DOHH2 (cell line): ENCODE results near the gene CNTNAP2.

Experiments used
- H3F3A ChIP-seq: fragments of 200-600 bp; sonication (generic), shearing (Covaris generic); 2 replicates; pipeline ENCODE4 v1.6.0; 2016; ENCODE audit warnings: antibody characterized with exemption, mild to moderate bottlenecking; ENCODE audit not compliant: control insufficient read depth, insufficient read depth
- H3K27ac ChIP-seq: fragments of 200-600 bp; sonication (generic); 2 replicates; pipeline ENCODE4 v1.5.1; 2014; ENCODE audit warnings: low read depth, mild to moderate bottlenecking, low read length, moderate library complexity
- H3K27me3 ChIP-seq: fragments of 200-600 bp; sonication (generic); 2 replicates; pipeline ENCODE4 v1.6.1; 2014; ENCODE audit warnings: mild to moderate bottlenecking, low read length, mixed read lengths; ENCODE audit not compliant: control insufficient read depth
- H3K36me3 ChIP-seq: fragments of 200-600 bp; sonication (generic); 2 replicates; pipeline ENCODE4 v1.6.1; 2014; ENCODE audit warnings: mild to moderate bottlenecking, low read length, moderate library complexity, mixed read lengths; ENCODE audit not compliant: control insufficient read depth
- H3K4me1 ChIP-seq: fragments of 200-600 bp; sonication (generic); 2 replicates; pipeline ENCODE4 v1.6.1; 2014; ENCODE audit warnings: mild to moderate bottlenecking, low read length, mixed read lengths; ENCODE audit not compliant: control insufficient read depth
- H3K4me2 ChIP-seq: fragments of 200-600 bp; sonication (generic); 2 replicates; pipeline ENCODE4 v1.6.0; 2014; ENCODE audit warnings: mild to moderate bottlenecking, low read length, moderate library complexity
- H3K4me3 ChIP-seq: fragments of 200-600 bp; sonication (generic); 2 replicates; pipeline ENCODE4 v1.5.1; 2014; ENCODE audit warnings: mild to moderate bottlenecking, low read length, mixed read lengths
- H3K79me2 ChIP-seq: fragments of 200-600 bp; sonication (generic); 2 replicates; pipeline ENCODE4 v1.6.1; 2014; ENCODE audit warnings: mild to moderate bottlenecking, low read length, mixed read lengths; ENCODE audit not compliant: control insufficient read depth
- H3K9me2 ChIP-seq: fragments of 200-600 bp; sonication (generic); replicated peaks from 2 replicates; pipeline ENCODE4 v1.6.1; 2014; ENCODE audit warnings: mild to moderate bottlenecking, low read length, mixed read lengths; ENCODE audit not compliant: control insufficient read depth
- H3K9me3 ChIP-seq: fragments of 200-600 bp; sonication (generic); 2 replicates; pipeline ENCODE4 v1.6.1; 2014; ENCODE audit warnings: antibody characterized with exemption, low read length, mixed read lengths; ENCODE audit not compliant: control insufficient read depth, insufficient read depth
- H4K20me1 ChIP-seq: fragments of 200-600 bp; sonication (generic); 2 replicates; pipeline ENCODE4 v1.6.0; 2014; ENCODE audit warnings: low read depth, mild to moderate bottlenecking, antibody characterized with exemption, low read length, moderate library complexity; ENCODE audit not compliant: control insufficient read depth, insufficient read depth
- CTCF ChIP-seq: fragments of 200-600 bp; sonication (generic); IDR thresholded peaks from one replicate; pipeline ENCODE4 v1.5.1; 2014; ENCODE audit warnings: antibody characterized with exemption, mild to moderate bottlenecking, low read depth, low read length; ENCODE audit not compliant: poor library complexity, severe bottlenecking
- EZH2phosphoT487 ChIP-seq: fragments of 200-600 bp; sonication (generic); IDR thresholded peaks from 2 replicates; pipeline ENCODE4 v1.6.1; 2017; ENCODE audit warnings: borderline replicate concordance, mild to moderate bottlenecking, antibody characterized with exemption, low read length, moderate library complexity, mixed read lengths

The CNTNAP2 gene

GRCh38 chr7:147833970-147834369 lies 1717.4 kb downstream of the CNTNAP2 start:
- Histone ChIP-seq H3K4me2 (no peak overlapping the region), H4K20me1 (no peaks in the 10 kb centered on the region), H3K4me3 (no peak overlapping the region), H3K4me1 (no peaks in the 10 kb centered on the region), H3K27me3 (no peaks in the 10 kb centered on the region), H3K27ac (no peak overlapping the region), H3F3A (no peaks in the 10 kb centered on the region), H3K79me2 (no peaks in the 10 kb centered on the region), H3K9me3 (no peaks in the 10 kb centered on the region), H3K9me2 (no peaks in the 10 kb centered on the region), H3K36me3 (no peaks in the 10 kb centered on the region)
- no peak for TF ChIP-seq EZH2phosphoT487
- TF ChIP-seq CTCF, result no peak

GRCh38 chr7:147852833-147853232 lies 1736.2 kb downstream of the CNTNAP2 start:
- H3F3A ChIP-seq, result no peaks in the 10 kb centered on the region
- no peak overlapping the region for H3K27ac ChIP-seq

GRCh38 chr7:147857152-147858140 lies 1740.8 kb downstream of the CNTNAP2 start:
- no peaks in the 10 kb centered on the region for H4K20me1 ChIP-seq
- H3K4me2 ChIP-seq, result no peak overlapping the region
- H3K27ac ChIP-seq, result no peak overlapping the region
- TF ChIP-seq EZH2phosphoT487, result no peak
- TF ChIP-seq CTCF, result no peak
- no peaks in the 10 kb centered on the region for H3K27me3 ChIP-seq
- H3K9me2 ChIP-seq, result no peaks in the 10 kb centered on the region
- no peak overlapping the region for H3K4me3 ChIP-seq
- H3F3A ChIP-seq, result no peaks in the 10 kb centered on the region
- no peaks in the 10 kb centered on the region for H3K36me3 ChIP-seq
- H3K4me1 ChIP-seq, result no peaks in the 10 kb centered on the region
- H3K9me3 ChIP-seq, result no peaks in the 10 kb centered on the region
- H3K79me2 ChIP-seq, result no peaks in the 10 kb centered on the region

More at GRCh38 chr7:147852833-147853232, 1736.2 kb downstream of the CNTNAP2 start:
- Histone ChIP-seq H3K27me3 (no peaks in the 10 kb centered on the region), H3K4me3 (no peak overlapping the region), H3K9me3 (peaks cover 8% of the 10 kb centered on the region; the same call in 1 of the 2 replicates), H3K36me3 (no peaks in the 10 kb centered on the region), H3K4me1 (no peaks in the 10 kb centered on the region), H3K9me2 (no peaks in the 10 kb centered on the region), H4K20me1 (no peaks in the 10 kb centered on the region), H3K79me2 (no peaks in the 10 kb centered on the region), H3K4me2 (no peak overlapping the region)
- no peak for TF ChIP-seq CTCF
- no peak for TF ChIP-seq EZH2phosphoT487
